IMR-90 (cell line): ENCODE data around the gene ADAMTS17. TPM values are rescaled to one million over a fixed set of nuclear protein-coding genes. Genes with fewer than 3 reads are reported as not detected.

ENCODE experiments used
- ATAC-seq: fragments of 200-7000 bp; cut with Tn5 transposase; 2 replicates; pipeline ENCODE4 v1.9.1; 2020; ENCODE audit warnings: low read depth, mild to moderate bottlenecking, moderate library complexity
- BruUV-seq: library from RNA; stranded (reverse); fragments of 400-500 nt; replicated peaks from 2 replicates; lab custom pipeline; 2021; lab: Mats Ljungman, UMichigan
- CTCF ChIA-PET: fragments of 300-600 bp; formaldehyde crosslinking; extraction: SDS; loops from one replicate; lab custom pipeline; 2021; ENCODE audit warnings: antibody characterized with exemption; lab: Yijun Ruan, JAX
- POLR2A ChIA-PET: fragments of 300-600 bp; sonication (Branson Sonifier 250); formaldehyde crosslinking; loops from one replicate; lab custom pipeline; 2022; ENCODE audit warnings: antibody characterized with exemption; ENCODE audit not compliant: unreplicated experiment; lab: Charles Lee
- DNase-seq: peaks from one replicate; pipeline ENCODE4 v3.0.0; 2013
- H2AFZ ChIP-seq: replicated peaks from 2 replicates; pipeline ENCODE3; 2013; ENCODE audit warnings: low read length, mild to moderate bottlenecking; ENCODE audit not compliant: poor library complexity
- H2AK5ac ChIP-seq: 2 replicates; pipeline ENCODE4 v1.6.1; 2013; ENCODE audit warnings: low read depth, low read length, inconsistent platforms
- H2AK9ac ChIP-seq: replicated peaks from 2 replicates; pipeline ENCODE3; 2013; ENCODE audit warnings: mild to moderate bottlenecking, low read depth, low read length, moderate library complexity; ENCODE audit not compliant: poor library complexity
- H2BK120ac ChIP-seq: 2 replicates; pipeline ENCODE4 v1.6.1; 2013; ENCODE audit warnings: low read depth, low read length, inconsistent platforms
- H2BK15ac ChIP-seq: 3 replicates; pipeline ENCODE4 v1.6.1; 2013; ENCODE audit warnings: low read depth, low read length, inconsistent platforms
- H2BK20ac ChIP-seq: 2 replicates; pipeline ENCODE4 v1.6.1; 2013; ENCODE audit warnings: low read depth, mild to moderate bottlenecking, inconsistent platforms, low read length, moderate library complexity
- H2BK5ac ChIP-seq: 2 replicates; pipeline ENCODE4 v1.6.1; 2013; ENCODE audit warnings: mild to moderate bottlenecking, low read depth, low read length, inconsistent platforms; ENCODE audit not compliant: poor library complexity, severe bottlenecking
- H3K14ac ChIP-seq: replicated peaks from 2 replicates; pipeline ENCODE4 v1.6.1; 2013; ENCODE audit warnings: low read depth, low read length, inconsistent platforms
- H3K18ac ChIP-seq: 2 replicates; pipeline ENCODE4 v1.6.1; 2013; ENCODE audit warnings: low read depth, low read length, control low read depth
- H3K23ac ChIP-seq: 2 replicates; pipeline ENCODE4 v1.6.1; 2013; ENCODE audit warnings: low read depth, low read length, inconsistent platforms
- H3K27ac ChIP-seq: 2 replicates; pipeline ENCODE4 v1.5.1; 2013; ENCODE audit warnings: mild to moderate bottlenecking, control low read depth, low read length; ENCODE audit not compliant: insufficient read depth
- H3K27me3 ChIP-seq: 2 replicates; pipeline ENCODE4 v1.6.1; 2013; ENCODE audit warnings: low read length; ENCODE audit not compliant: control insufficient read depth, insufficient read depth
- H3K36me3 ChIP-seq: 2 replicates; pipeline ENCODE4 v1.6.1; 2013; ENCODE audit warnings: low read length, mixed read lengths; ENCODE audit not compliant: control insufficient read depth, insufficient read depth
- H3K4ac ChIP-seq: 2 replicates; pipeline ENCODE4 v1.6.1; 2013; ENCODE audit warnings: low read depth, low read length, inconsistent platforms
- H3K4me1 ChIP-seq: 2 replicates; pipeline ENCODE4 v1.6.1; 2013; ENCODE audit warnings: low read length, mixed read lengths; ENCODE audit not compliant: control insufficient read depth, insufficient read depth
- H3K4me2 ChIP-seq: 2 replicates; pipeline ENCODE4 v1.6.1; 2013; ENCODE audit warnings: low read depth, mild to moderate bottlenecking, control low read depth, low read length, moderate library complexity
- H3K4me3 ChIP-seq: 2 replicates; pipeline ENCODE4 v1.5.1; 2013; ENCODE audit warnings: low read depth, mild to moderate bottlenecking, control low read depth, low read length, moderate library complexity; ENCODE audit not compliant: insufficient read depth
- H3K56ac ChIP-seq: 2 replicates; pipeline ENCODE4 v1.6.1; 2013; ENCODE audit warnings: low read length, inconsistent platforms; ENCODE audit not compliant: insufficient read depth; ENCODE audit errors: extremely low read depth
- H3K79me1 ChIP-seq, 2 experiments: 2 replicates each; pipeline ENCODE4 v1.6.1; 2013; ENCODE audit warnings: low read length in 2 of 2, inconsistent platforms in 1 of 2, low read depth in 1 of 2
- H3K9ac ChIP-seq: 2 replicates; pipeline ENCODE4 v1.6.1; 2013; ENCODE audit warnings: low read depth, low read length, control low read depth
- H3K9me1 ChIP-seq: 2 replicates; pipeline ENCODE4 v1.6.1; 2013; ENCODE audit warnings: low read length, inconsistent platforms; ENCODE audit not compliant: insufficient read depth
- H3K9me3 ChIP-seq: 2 replicates; pipeline ENCODE4 v1.6.1; 2013; ENCODE audit warnings: low read length; ENCODE audit not compliant: control insufficient read depth, insufficient read depth
- H4K20me1 ChIP-seq: 2 replicates; pipeline ENCODE4 v1.6.1; 2013; ENCODE audit warnings: low read length, inconsistent platforms; ENCODE audit not compliant: insufficient read depth
- H4K5ac ChIP-seq: 2 replicates; pipeline ENCODE4 v1.6.1; 2013; ENCODE audit warnings: mild to moderate bottlenecking, low read depth, low read length, control low read depth
- H4K8ac ChIP-seq, 2 experiments: 2 replicates each; pipeline ENCODE4 v1.6.1; 2013; ENCODE audit warnings: low read depth in 2 of 2, low read length in 2 of 2, control low read depth in 1 of 2, inconsistent platforms in 1 of 2
- H4K91ac ChIP-seq: 2 replicates; pipeline ENCODE4 v1.6.1; 2013; ENCODE audit warnings: low read depth, low read length, inconsistent platforms; ENCODE audit not compliant: insufficient read depth
- BHLHE40 ChIP-seq: fragments of 150-350 bp; IDR thresholded peaks from 2 replicates; pipeline ENCODE4 v1.6.1; 2016; ENCODE audit warnings: mild to moderate bottlenecking, low read depth, low read length
- CEBPB ChIP-seq: IDR thresholded peaks from 2 replicates; pipeline ENCODE4 v1.6.1; 2012; ENCODE audit warnings: low read depth, low read length, improper control_type of control experiment
- CHD1 ChIP-seq: IDR thresholded peaks from 2 replicates; pipeline ENCODE4 v1.6.1; 2012; ENCODE audit warnings: low read depth, low read length, improper control_type of control experiment
- MAFK ChIP-seq: IDR thresholded peaks from 2 replicates; pipeline ENCODE4 v1.6.1; 2012; ENCODE audit warnings: low read depth, low read length, improper control_type of control experiment
- WGBS, 2 experiments: methylation state at CpG; one replicate each; pipeline versions ENCODE4 v1.1.5 to v1.1.7; 2013; ENCODE audit warnings: missing lambda C conversion rate in 2 of 2; ENCODE audit not compliant: insufficient read length in 1 of 2; ENCODE audit errors: extremely low coverage in 2 of 2; 5-methylcytosine and 5-hydroxymethylcytosine counted together
- dilution Hi-C: fragments of 300-500 bp; cut with HindIII; formaldehyde crosslinking; loops from one replicate; pipeline ENCODE4 v1.14.3; 2018; ENCODE audit warnings: low sequenced_read_pairs; ENCODE audit not compliant: unreplicated experiment
- in situ Hi-C: fragments of 300-500 bp; cut with MboI; formaldehyde crosslinking; loops from 3 replicates; pipeline ENCODE4 v1.14.3; 2019; ENCODE audit warnings: low sequenced_read_pairs, inconsistent platforms, mixed read lengths
- intact Hi-C: fragments of 100-400 bp; cut with micrococcal nuclease; formaldehyde crosslinking; loops from 2 replicates; pipeline ENCODE4 v1.10.0; 2022
- polyA plus RNA-seq, 3 experiments: library from polyadenylated mRNA; depleted of rRNA; stranded (reverse); fragments of >200 nt; gene quantifications; 2 replicates each; pipeline ENCODE4 v1.2.3, GENCODE V29; 2012; ENCODE audit warnings: low replicate concordance in 1 of 3
- total RNA-seq: library from RNA; depleted of rRNA; stranded (reverse); fragments of >200 nt; gene quantifications from 2 replicates; pipeline ENCODE4 v1.2.3, GENCODE V29; 2012
- TF ChIP-seq, protein P1 (sequence below): fragments of 150-350 bp; IDR thresholded peaks from 2 replicates; pipeline ENCODE4 v1.6.1; 2017; ENCODE audit warnings: mild to moderate bottlenecking, antibody characterized with exemption, low read length, low read depth

Gene ADAMTS17
- total and polyA plus RNA-seq, 2 of the 4 experiments (the other 2 are of a cell fraction), result 0.03 TPM; not detected in 1

- CTCF ChIA-PET, result no interaction called here
- H3K27ac ChIP-seq, result no peak overlapping the region
- BruUV-seq, result no TSS peak
- no peak overlapping the region for H3K23ac ChIP-seq
- no peak overlapping the region for H2AK9ac ChIP-seq
- no peak overlapping the region for H2BK20ac ChIP-seq
- no peak for ATAC-seq
- 80% methylated on average over 1 of the region's 4 CpGs; no CpG with 5 or more reads in 1 of the 2 experiments for WGBS, 2 experiments
- POLR2A ChIA-PET, result no interaction called here
- in situ Hi-C loops, result no loop called here
- dilution Hi-C loops, result no loop called here
- no peak overlapping the region for H4K91ac ChIP-seq
- no peak for DNase-seq
- H2AFZ ChIP-seq, result no peak overlapping the region
- peaks cover 42% of the 10 kb centered on the region for H3K9me3 ChIP-seq
- H3K9me1 ChIP-seq, result no peaks in the 10 kb centered on the region
- H4K20me1 ChIP-seq, result no peaks in the 10 kb centered on the region
- H3K4ac ChIP-seq, result no peak overlapping the region
- no peak for TF ChIP-seq CEBPB
- no peak for TF ChIP-seq BHLHE40
- no peak for TF ChIP-seq CHD1
- TF ChIP-seq, protein P1, sequence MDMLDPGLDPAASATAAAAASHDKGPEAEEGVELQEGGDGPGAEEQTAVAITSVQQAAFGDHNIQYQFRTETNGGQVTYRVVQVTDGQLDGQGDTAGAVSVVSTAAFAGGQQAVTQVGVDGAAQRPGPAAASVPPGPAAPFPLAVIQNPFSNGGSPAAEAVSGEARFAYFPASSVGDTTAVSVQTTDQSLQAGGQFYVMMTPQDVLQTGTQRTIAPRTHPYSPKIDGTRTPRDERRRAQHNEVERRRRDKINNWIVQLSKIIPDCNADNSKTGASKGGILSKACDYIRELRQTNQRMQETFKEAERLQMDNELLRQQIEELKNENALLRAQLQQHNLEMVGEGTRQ, result no peak
- no peak for TF ChIP-seq MAFK
- H2AK5ac ChIP-seq, result no peak overlapping the region
- H3K4me2 ChIP-seq, result no peak overlapping the region
- intact Hi-C loops, result no loop called here
- no peak overlapping the region for H3K18ac ChIP-seq
- no peak overlapping the region for H2BK120ac ChIP-seq
- no peak overlapping the region for H2BK15ac ChIP-seq
- H3K27me3 ChIP-seq, result no peaks in the 10 kb centered on the region
- H3K4me1 ChIP-seq, result no peaks in the 10 kb centered on the region
- H3K9ac ChIP-seq, result no peak overlapping the region
- H4K8ac ChIP-seq, result no peak overlapping the region
- H3K4me3 ChIP-seq, result no peak overlapping the region
- no peaks in the 10 kb centered on the region for H3K36me3 ChIP-seq
- no peak overlapping the region for H2BK5ac ChIP-seq
- H4K5ac ChIP-seq, result no peak overlapping the region
- no peak overlapping the region for H3K56ac ChIP-seq
- H3K79me1 ChIP-seq, result no peaks in the 10 kb centered on the region
- no peak overlapping the region for H3K14ac ChIP-seq
Measured at GRCh38 chr15:100254691-100255090, 87.1 kb downstream of the ADAMTS17 start.
